ENCODE measurements around the gene YARS1.

Gene YARS1

GRCh38 chr1:32754317-32755097, 62.7 kb downstream of the YARS1 start:
- no peak for DNase-seq (ENCODE audit: low read depth)
- in situ Hi-C loops (cut with HindIII; ENCODE audit: low sequenced_read_pairs) = no loop called here
- H3K4me3 ChIP-seq (ENCODE audit: low read depth, low read length) = peak overlapping the region; percentile 54
- TF ChIP-seq CTCF (IDR thresholded peaks at IDR 0.05; ENCODE audit: low read depth, low read length, missing control alignments) = no peak

GRCh38 chr1:32753532-32754316, 63.4 kb downstream of the YARS1 start:
- in situ Hi-C loops (cut with HindIII; ENCODE audit: low sequenced_read_pairs) = no loop called here
- DNase-seq (ENCODE audit: low read depth) = no peak
- TF ChIP-seq CTCF (IDR thresholded peaks at IDR 0.05; ENCODE audit: low read depth, low read length, missing control alignments) = no peak
- peak overlapping the region; percentile 54 for H3K4me3 ChIP-seq (ENCODE audit: low read depth, low read length)

- no peak for TF ChIP-seq CTCF (IDR thresholded peaks at IDR 0.05; ENCODE audit: low read depth, low read length, missing control alignments)
- DNase-seq (ENCODE audit: low read depth) = no peak
- in situ Hi-C loops (cut with HindIII; ENCODE audit: low sequenced_read_pairs) = no loop called here
- no peak overlapping the region for H3K4me3 ChIP-seq (ENCODE audit: low read depth, low read length)
These were observed 67.4 kb downstream of the YARS1 start for GRCh38 chr1:32749771-32750170.

- no peak for TF ChIP-seq CTCF (IDR thresholded peaks at IDR 0.05; ENCODE audit: low read depth, low read length, missing control alignments)
- no peak for DNase-seq (ENCODE audit: low read depth)
- H3K4me3 ChIP-seq (ENCODE audit: low read depth, low read length) = no peak overlapping the region
- in situ Hi-C loops (cut with HindIII; ENCODE audit: low sequenced_read_pairs) = no loop called here
These were observed 67.8 kb downstream of the YARS1 start for GRCh38 chr1:32749332-32749731.

- no peak for DNase-seq (ENCODE audit: low read depth)
- H3K4me3 ChIP-seq (ENCODE audit: low read depth, low read length) = no peak overlapping the region
- in situ Hi-C loops (cut with HindIII; ENCODE audit: low sequenced_read_pairs) = no loop called here
- TF ChIP-seq CTCF (IDR thresholded peaks at IDR 0.05; ENCODE audit: low read depth, low read length, missing control alignments) = no peak
These were observed 68.2 kb downstream of the YARS1 start for GRCh38 chr1:32748926-32749325.

- in situ Hi-C loops (cut with HindIII; ENCODE audit: low sequenced_read_pairs) = no loop called here
- no peak for DNase-seq (ENCODE audit: low read depth)
- no peak overlapping the region for H3K4me3 ChIP-seq (ENCODE audit: low read depth, low read length)
- TF ChIP-seq CTCF (IDR thresholded peaks at IDR 0.05; ENCODE audit: low read depth, low read length, missing control alignments) = no peak
These were observed 68.8 kb downstream of the YARS1 start for GRCh38 chr1:32748348-32748747.
